ENCODE measurements around the gene SLC4A11. TPM values are rescaled to one million over a fixed set of nuclear protein-coding genes. Genes with fewer than 3 reads are reported as not detected.
"Not testable (repeated sequence)": the region's sequence is repeated elsewhere in the genome, so short reads cannot be mapped to it uniquely, and the experiment has no call there.

Gene SLC4A11
- total RNA-seq, 1 donor, result 1.7 TPM

GRCh38 chr20:3183896-3184612 is 54.9 kb downstream of the SLC4A11 start:
- TF ChIP-seq, protein P1, sequence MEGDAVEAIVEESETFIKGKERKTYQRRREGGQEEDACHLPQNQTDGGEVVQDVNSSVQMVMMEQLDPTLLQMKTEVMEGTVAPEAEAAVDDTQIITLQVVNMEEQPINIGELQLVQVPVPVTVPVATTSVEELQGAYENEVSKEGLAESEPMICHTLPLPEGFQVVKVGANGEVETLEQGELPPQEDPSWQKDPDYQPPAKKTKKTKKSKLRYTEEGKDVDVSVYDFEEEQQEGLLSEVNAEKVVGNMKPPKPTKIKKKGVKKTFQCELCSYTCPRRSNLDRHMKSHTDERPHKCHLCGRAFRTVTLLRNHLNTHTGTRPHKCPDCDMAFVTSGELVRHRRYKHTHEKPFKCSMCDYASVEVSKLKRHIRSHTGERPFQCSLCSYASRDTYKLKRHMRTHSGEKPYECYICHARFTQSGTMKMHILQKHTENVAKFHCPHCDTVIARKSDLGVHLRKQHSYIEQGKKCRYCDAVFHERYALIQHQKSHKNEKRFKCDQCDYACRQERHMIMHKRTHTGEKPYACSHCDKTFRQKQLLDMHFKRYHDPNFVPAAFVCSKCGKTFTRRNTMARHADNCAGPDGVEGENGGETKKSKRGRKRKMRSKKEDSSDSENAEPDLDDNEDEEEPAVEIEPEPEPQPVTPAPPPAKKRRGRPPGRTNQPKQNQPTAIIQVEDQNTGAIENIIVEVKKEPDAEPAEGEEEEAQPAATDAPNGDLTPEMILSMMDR (IDR thresholded peaks at IDR 0.05; ENCODE audit: insufficient read depth, low read depth, low read length), result no peak
- H3K4me3 ChIP-seq (ENCODE audit: low read depth, low read length), result no peak overlapping the region
- no peak for DNase-seq (ENCODE audit: low read depth)

DNA sequence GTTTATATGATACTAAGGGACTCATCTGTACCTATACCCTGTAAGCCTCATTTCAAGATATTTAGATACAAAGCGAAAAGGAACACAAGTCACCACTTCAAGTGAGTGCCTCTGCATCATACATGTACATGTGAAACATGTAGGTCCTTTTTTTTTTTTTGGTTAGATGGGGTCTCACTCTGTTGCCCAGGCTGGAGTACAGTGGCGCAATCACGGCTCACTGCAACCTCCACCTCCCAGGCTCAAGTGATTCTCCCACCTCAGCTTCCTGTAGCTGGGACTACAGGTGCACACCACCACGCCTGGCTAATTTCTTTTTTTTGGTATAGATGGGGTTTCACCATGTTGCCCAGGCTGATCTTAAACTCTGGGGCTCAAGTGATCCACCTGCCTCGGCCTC is 56.6 kb downstream of the SLC4A11 start:
- not testable (repeated sequence) for DNase-seq (ENCODE audit: low read depth)

DNA sequence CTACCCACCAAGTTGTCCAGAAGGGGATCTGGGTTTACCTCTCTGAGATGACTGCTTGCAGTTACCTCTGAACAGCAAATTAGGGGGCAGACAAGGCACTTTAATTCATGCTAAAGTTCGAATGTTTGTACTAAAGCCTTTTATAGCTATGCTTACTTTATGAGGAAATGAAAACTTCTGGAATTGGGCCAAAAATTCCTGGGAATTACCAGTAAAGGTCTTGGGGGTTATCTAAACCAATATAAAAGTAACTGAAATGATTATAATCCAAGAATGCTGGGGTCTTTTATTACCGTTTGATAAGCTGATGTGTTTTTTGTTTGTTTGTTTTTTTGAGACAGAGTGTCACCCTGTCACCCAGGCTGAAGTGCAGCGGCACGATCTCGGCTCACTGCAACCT is 57.7 kb downstream of the SLC4A11 start:
- no peak for DNase-seq (ENCODE audit: low read depth)
- no peak overlapping the region for H3K4me3 ChIP-seq (ENCODE audit: low read depth, low read length)
- TF ChIP-seq, protein P1 (IDR thresholded peaks at IDR 0.05; ENCODE audit: insufficient read depth, low read depth, low read length), result no peak

More for the DNA sequence above, 56.6 kb downstream of the SLC4A11 start:
- not testable (repeated sequence) for H3K4me3 ChIP-seq (ENCODE audit: low read depth, low read length)

GRCh38 chr20:3180319-3180718 is 58.7 kb downstream of the SLC4A11 start:
- TF ChIP-seq, protein P1 (IDR thresholded peaks at IDR 0.05; ENCODE audit: insufficient read depth, low read depth, low read length), result no peak
- no peak overlapping the region for H3K4me3 ChIP-seq (ENCODE audit: low read depth, low read length)
- DNase-seq (ENCODE audit: low read depth), result no peak

GRCh38 chr20:3177746-3178485 is 61.1 kb downstream of the SLC4A11 start:
- TF ChIP-seq, protein P1 (IDR thresholded peaks at IDR 0.05; ENCODE audit: insufficient read depth, low read depth, low read length), result no peak

More at GRCh38 chr20:3177746-3178485, 61.1 kb downstream of the SLC4A11 start:
- no peak overlapping the region for H3K4me3 ChIP-seq (ENCODE audit: low read depth, low read length)
- DNase-seq (ENCODE audit: low read depth), result no peak

Other genes with a start within 250 kb of the SLC4A11 start
- under 0.01 TPM in 1 of 2 replicates, not detected in the other for gene GNRH2, start 195.6 kb downstream of the SLC4A11 start, total RNA-seq
- 26.8 and 31.6 TPM in 2 replicates for gene MRPS26, start 193.1 kb downstream of the SLC4A11 start, total RNA-seq
- not detected in 2 replicates for gene OXT, start 167.6 kb downstream of the SLC4A11 start, total RNA-seq
- not detected in 2 replicates for gene AVP, start 154.5 kb downstream of the SLC4A11 start, total RNA-seq
- gene FASTKD5, start 79.3 kb downstream of the SLC4A11 start, total RNA-seq, result 10.3 and 19.0 TPM in 2 replicates
- gene UBOX5, start 79.3 kb downstream of the SLC4A11 start, total RNA-seq, result 4.2 and 4.3 TPM in 2 replicates
- 10.3 and 13.8 TPM in 2 replicates for gene LZTS3, start 65.6 kb downstream of the SLC4A11 start, total RNA-seq
- gene DDRGK1, start 34.5 kb downstream of the SLC4A11 start, total RNA-seq, result 19.0 and 21.6 TPM in 2 replicates
- 29.8 and 40.3 TPM in 2 replicates for gene ITPA, start 29.7 kb downstream of the SLC4A11 start, total RNA-seq
- 13.2 and 20.3 TPM in 2 replicates for gene DNAAF9, start 168.5 kb upstream of the SLC4A11 start, total RNA-seq
- gene ATRN, start 231.8 kb upstream of the SLC4A11 start, total RNA-seq, result 35.4 and 39.3 TPM in 2 replicates